GM18868 (cell line): ENCODE measurements around the gene RAET1E.
A peak's percentile ranks its signal among the peaks of the same experiment; 100 is the strongest.

Experiments used
- ATAC-seq: cut with Tn5 transposase; IDR thresholded peaks from one replicate; pipeline ENCODE4 v1.9.1; 2021; ENCODE audit warnings: mild to moderate bottlenecking, moderate library complexity; ENCODE audit not compliant: unreplicated experiment

The RAET1E gene

GRCh38 chr6:149891259-149891658, 6.7 kb downstream of the RAET1E start:
- no peak for ATAC-seq

GRCh38 chr6:149890629-149891045, 7.3 kb downstream of the RAET1E start:
- ATAC-seq: no peak

GRCh38 chr6:149889326-149889725, 8.6 kb downstream of the RAET1E start:
- no peak for ATAC-seq

GRCh38 chr6:149888659-149889058, 9.3 kb downstream of the RAET1E start:
- ATAC-seq: no peak

- ATAC-seq: no peak
Measured at GRCh38 chr6:149888093-149888492, 9.8 kb downstream of the RAET1E start.

GRCh38 chr6:149887343-149887742, 10.6 kb downstream of the RAET1E start:
- no peak for ATAC-seq

- ATAC-seq: no peak
Measured at GRCh38 chr6:149885888-149886287, 12.0 kb downstream of the RAET1E start.

GRCh38 chr6:149884617-149885016, 13.3 kb downstream of the RAET1E start:
- no peak for ATAC-seq

GRCh38 chr6:149884215-149884614, 13.7 kb downstream of the RAET1E start:
- no peak for ATAC-seq

GRCh38 chr6:149881860-149882259, 16.1 kb downstream of the RAET1E start:
- ATAC-seq: no peak

- ATAC-seq: no peak
Measured at GRCh38 chr6:149881066-149881766, 16.7 kb downstream of the RAET1E start.

- no peak for ATAC-seq
Measured at GRCh38 chr6:149877659-149878058, 20.3 kb downstream of the RAET1E start.

- ATAC-seq: no peak
Measured at GRCh38 chr6:149876241-149876933, 21.5 kb downstream of the RAET1E start.

GRCh38 chr6:149872233-149872632, 25.7 kb downstream of the RAET1E start:
- no peak for ATAC-seq

- ATAC-seq: no peak
Measured at GRCh38 chr6:149871182-149871581, 26.7 kb downstream of the RAET1E start.

- no peak for ATAC-seq
Measured at GRCh38 chr6:149869275-149869892, 28.5 kb downstream of the RAET1E start.

GRCh38 chr6:149867876-149868640, 29.9 kb downstream of the RAET1E start:
- no peak for ATAC-seq

- ATAC-seq: peak; percentile 32
Measured at GRCh38 chr6:149864578-149865535, 33.1 kb downstream of the RAET1E start.

GRCh38 chr6:149863698-149864577, 34.0 kb downstream of the RAET1E start, which contains the start of gene LRP11:
TSS of gene LRP11 (minus strand) at chr6:149864359. CDS start at chr6:149864020, 339 bp downstream.
- peak; percentile 86 for ATAC-seq
